Smooth muscle cell (in vitro differentiated cells): ENCODE data around the gene TMEM144. TPM values are rescaled to one million over a fixed set of nuclear protein-coding genes. Genes with fewer than 3 reads are reported as not detected.

Source experiments
- DNase-seq: peaks from one replicate; lab custom pipeline; 2025; ENCODE audit not compliant: unreplicated experiment; lab: John Stamatoyannopoulos, UW
- H2AFZ ChIP-seq: fragments of 200-600 bp; sonication (generic); 2 replicates; pipeline ENCODE4 v1.6.0; 2016; ENCODE audit warnings: antibody characterized with exemption, low read depth, mild to moderate bottlenecking
- H3F3A ChIP-seq: fragments of 200-600 bp; sonication (generic); 2 replicates; pipeline ENCODE4 v1.6.0; 2017; ENCODE audit warnings: antibody characterized with exemption, low read depth
- H3K27ac ChIP-seq: fragments of 200-600 bp; sonication (generic); 2 replicates; pipeline ENCODE4 v1.5.1; 2016; ENCODE audit warnings: low read depth, mild to moderate bottlenecking
- H3K27me3 ChIP-seq: fragments of 200-600 bp; sonication (generic); 2 replicates; pipeline ENCODE4 v1.6.1; 2016; ENCODE audit warnings: low read depth, mild to moderate bottlenecking
- H3K36me3 ChIP-seq: fragments of 200-600 bp; sonication (generic); 2 replicates; pipeline ENCODE4 v1.5.1; 2016; ENCODE audit warnings: low read depth
- H3K4me1 ChIP-seq: fragments of 200-600 bp; sonication (generic); 2 replicates; pipeline ENCODE4 v1.5.1; 2016; ENCODE audit warnings: low read depth
- H3K4me2 ChIP-seq: fragments of 200-600 bp; sonication (generic); 2 replicates; pipeline ENCODE4 v1.6.0; 2016; ENCODE audit warnings: mild to moderate bottlenecking
- H3K4me3 ChIP-seq: fragments of 200-600 bp; sonication (generic); 2 replicates; pipeline ENCODE4 v1.5.1; 2016; ENCODE audit warnings: mild to moderate bottlenecking
- H3K79me2 ChIP-seq: fragments of 200-600 bp; sonication (generic); 2 replicates; pipeline ENCODE4 v1.6.0; 2016; ENCODE audit warnings: low read depth, mild to moderate bottlenecking
- H3K9ac ChIP-seq: fragments of 200-600 bp; sonication (generic); 2 replicates; pipeline ENCODE4 v1.6.0; 2016; ENCODE audit warnings: low read depth
- H3K9me3 ChIP-seq: fragments of 200-600 bp; sonication (generic); replicated peaks from 2 replicates; pipeline ENCODE4 v1.5.1; 2016; ENCODE audit warnings: low read depth
- H4K20me1 ChIP-seq: fragments of 200-600 bp; sonication (generic); 2 replicates; pipeline ENCODE4 v1.6.0; 2016; ENCODE audit warnings: low read depth
- WGBS: methylation state at CpG from one replicate; pipeline ENCODE4 v1.1.7; 2016; ENCODE audit warnings: low lambda C conversion rate; 5-methylcytosine and 5-hydroxymethylcytosine counted together
- polyA plus RNA-seq: library from polyadenylated mRNA; unstranded; fragments of >200 nt; fragmentation: Nextera tagmentation; extraction: Ambion mirVana; gene quantifications from 2 replicates; pipeline ENCODE4 v1.2.1, GENCODE V29; 2016
- total RNA-seq: library from RNA; depleted of rRNA; stranded (reverse); fragments of >200 nt; gene quantifications from 2 replicates; pipeline ENCODE4 v1.2.3, GENCODE V29; 2014
- TF ChIP-seq, protein P1 (sequence below): fragments of 200-600 bp; sonication (generic); IDR thresholded peaks from 2 replicates; pipeline ENCODE4 v1.5.1; 2017; ENCODE audit warnings: borderline replicate concordance, mild to moderate bottlenecking, antibody characterized with exemption; ENCODE audit not compliant: insufficient read depth, poor library complexity, severe bottlenecking

Gene TMEM144
- total and polyA plus RNA-seq, 2 experiments from 2014 or later: 0.48 to 4.4 TPM

DNA sequence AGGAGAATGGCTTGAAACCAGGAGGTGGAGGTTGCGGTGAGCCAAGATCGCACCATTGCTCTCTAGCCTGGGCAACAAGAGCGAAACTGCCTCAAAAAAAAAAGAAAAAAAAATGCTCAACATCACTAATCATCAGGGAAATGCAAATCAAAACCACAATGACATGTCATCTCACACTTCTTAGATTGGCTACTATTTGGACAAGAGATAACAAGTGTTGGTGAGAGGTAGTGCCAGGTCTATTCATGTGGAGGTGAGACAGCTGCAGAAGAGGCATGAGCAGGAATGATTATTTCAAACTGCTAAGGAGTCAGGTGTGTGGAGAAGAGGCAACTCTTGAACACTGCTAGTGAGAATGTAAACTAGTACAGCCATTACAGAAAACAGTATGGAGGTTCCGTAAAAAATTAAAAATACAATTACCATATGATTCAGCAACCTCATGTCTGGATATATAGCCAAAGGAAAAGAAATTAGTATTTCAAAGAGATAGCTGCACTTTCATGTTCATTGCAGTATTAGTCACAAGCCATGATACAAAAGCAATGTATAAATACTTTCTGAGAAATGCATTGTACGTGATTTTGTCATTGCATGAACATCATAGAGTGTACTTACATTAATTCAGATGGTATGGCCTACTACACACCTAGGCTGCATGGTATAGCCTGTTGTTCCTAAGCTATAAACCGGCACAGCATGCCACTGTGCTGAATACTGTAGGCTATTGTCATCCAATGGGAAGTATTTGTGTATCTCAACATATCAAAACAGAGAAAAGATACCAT is 75.3 kb downstream of the TMEM144 start:
- TF ChIP-seq, protein P1, sequence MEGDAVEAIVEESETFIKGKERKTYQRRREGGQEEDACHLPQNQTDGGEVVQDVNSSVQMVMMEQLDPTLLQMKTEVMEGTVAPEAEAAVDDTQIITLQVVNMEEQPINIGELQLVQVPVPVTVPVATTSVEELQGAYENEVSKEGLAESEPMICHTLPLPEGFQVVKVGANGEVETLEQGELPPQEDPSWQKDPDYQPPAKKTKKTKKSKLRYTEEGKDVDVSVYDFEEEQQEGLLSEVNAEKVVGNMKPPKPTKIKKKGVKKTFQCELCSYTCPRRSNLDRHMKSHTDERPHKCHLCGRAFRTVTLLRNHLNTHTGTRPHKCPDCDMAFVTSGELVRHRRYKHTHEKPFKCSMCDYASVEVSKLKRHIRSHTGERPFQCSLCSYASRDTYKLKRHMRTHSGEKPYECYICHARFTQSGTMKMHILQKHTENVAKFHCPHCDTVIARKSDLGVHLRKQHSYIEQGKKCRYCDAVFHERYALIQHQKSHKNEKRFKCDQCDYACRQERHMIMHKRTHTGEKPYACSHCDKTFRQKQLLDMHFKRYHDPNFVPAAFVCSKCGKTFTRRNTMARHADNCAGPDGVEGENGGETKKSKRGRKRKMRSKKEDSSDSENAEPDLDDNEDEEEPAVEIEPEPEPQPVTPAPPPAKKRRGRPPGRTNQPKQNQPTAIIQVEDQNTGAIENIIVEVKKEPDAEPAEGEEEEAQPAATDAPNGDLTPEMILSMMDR: no peak
- Histone ChIP-seq H3K9ac (no peak overlapping the region), H3K4me1 (no peaks in the 10 kb centered on the region), H3K9me3 (no peaks in the 10 kb centered on the region), H2AFZ (no peak overlapping the region), H3F3A (no peaks in the 10 kb centered on the region), H3K36me3 (no peaks in the 10 kb centered on the region), H3K27ac (no peak overlapping the region), H4K20me1 (no peaks in the 10 kb centered on the region), H3K27me3 (no peaks in the 10 kb centered on the region), H3K4me3 (no peak overlapping the region), H3K4me2 (no peak overlapping the region), H3K79me2 (no peaks in the 10 kb centered on the region)
- 88% methylated on average over 6 of the region's 6 CpGs for WGBS
- no peak for DNase-seq

- TF ChIP-seq, protein P1: no peak
- no peak for DNase-seq
- WGBS: 88% methylated on average over 6 of the region's 6 CpGs
Observed at GRCh38 chr4:158290912-158291311, 80.6 kb downstream of the TMEM144 start.

DNA sequence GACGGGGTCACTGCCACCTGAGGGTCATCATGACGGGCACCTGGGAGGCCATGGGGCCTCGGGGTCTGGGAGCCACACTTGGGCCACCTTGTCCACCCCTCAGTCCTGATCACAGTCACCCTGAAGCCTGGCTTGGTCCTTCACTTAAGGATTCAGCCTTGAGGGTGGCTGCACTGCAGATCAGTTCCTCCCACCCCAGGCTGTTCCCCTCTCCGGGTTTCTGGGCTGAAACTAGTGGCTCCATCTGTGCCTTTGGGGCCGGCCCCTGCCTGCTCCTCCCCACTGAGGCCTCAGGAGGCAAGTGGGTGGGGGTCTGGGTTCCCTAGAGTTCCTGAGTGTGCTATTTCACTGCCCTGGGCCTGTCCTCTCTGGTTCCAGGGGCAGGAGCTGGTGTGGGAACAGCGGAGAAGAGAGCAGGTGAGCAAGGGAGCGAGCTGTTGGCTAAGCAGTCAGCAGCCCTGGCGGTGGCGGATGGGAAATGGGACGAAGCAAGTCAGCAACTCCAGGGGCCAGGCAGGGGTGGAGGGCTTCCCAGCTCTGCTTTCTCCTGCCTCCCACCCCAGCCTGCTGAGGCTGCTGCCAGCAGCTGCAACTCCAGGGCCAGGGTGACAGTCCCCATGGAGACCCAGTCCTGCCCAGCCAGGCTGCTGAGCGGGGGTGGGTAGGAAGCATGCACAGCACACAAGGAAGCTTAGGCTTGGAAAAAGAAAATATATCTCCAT is 81.2 kb downstream of the TMEM144 start:
- DNase-seq: no peak
- WGBS: 89% methylated on average over 11 of the region's 11 CpGs
- Histone ChIP-seq H4K20me1 (no peaks in the 10 kb centered on the region), H3K36me3 (no peaks in the 10 kb centered on the region), H3K79me2 (no peaks in the 10 kb centered on the region), H3K4me2 (no peak overlapping the region), H3K27ac (no peak overlapping the region), H3K9me3 (no peaks in the 10 kb centered on the region), H3F3A (no peaks in the 10 kb centered on the region), H2AFZ (no peak overlapping the region), H3K27me3 (no peaks in the 10 kb centered on the region), H3K4me3 (no peak overlapping the region), H3K4me1 (no peaks in the 10 kb centered on the region), H3K9ac (no peak overlapping the region)
- TF ChIP-seq, protein P1: no peak

More at GRCh38 chr4:158290912-158291311, 80.6 kb downstream of the TMEM144 start:
- no peak overlapping the region for H3K4me3 ChIP-seq
- no peaks in the 10 kb centered on the region for H3K36me3 ChIP-seq
- no peak overlapping the region for H3K9ac ChIP-seq
- no peaks in the 10 kb centered on the region for H3K4me1 ChIP-seq
- H3K79me2 ChIP-seq: no peaks in the 10 kb centered on the region
- H3K9me3 ChIP-seq: no peaks in the 10 kb centered on the region
- no peaks in the 10 kb centered on the region for H4K20me1 ChIP-seq
- no peak overlapping the region for H2AFZ ChIP-seq
- H3F3A ChIP-seq: no peaks in the 10 kb centered on the region
- no peak overlapping the region for H3K27ac ChIP-seq
- H3K27me3 ChIP-seq: no peaks in the 10 kb centered on the region
- no peak overlapping the region for H3K4me2 ChIP-seq
